Glomerular visceral epithelial cell (primary cell): ENCODE data around the gene CELF3.
"Not testable (repeated sequence)": the region's sequence is repeated elsewhere in the genome, so short reads cannot be mapped to it uniquely, and the experiment has no call there.

Experiments
- DNase-seq: peaks from one replicate; pipeline ENCODE4 v3.0.0-alpha.2; 2016; ENCODE audit errors: extremely low spot score

CELF3 gene

DNA sequence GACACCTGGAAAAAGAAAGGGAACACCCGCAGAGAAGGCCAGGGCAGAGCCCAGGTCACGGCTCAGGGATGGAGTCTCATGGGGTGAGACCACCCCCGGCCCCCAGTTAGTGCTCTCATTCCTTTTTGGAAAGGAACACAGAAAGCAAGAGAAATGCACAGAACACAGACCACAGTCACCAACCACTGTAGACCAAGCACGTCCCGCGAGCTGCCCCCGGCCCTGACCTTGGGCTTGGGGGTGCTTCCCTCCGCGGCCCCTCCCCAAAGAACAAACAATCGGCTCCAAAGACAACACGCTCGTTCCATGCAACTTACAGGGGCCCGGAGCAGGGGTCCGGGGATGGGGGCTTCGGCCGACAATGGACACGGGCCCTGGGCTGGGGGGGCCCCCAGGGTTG lies 12.8 kb downstream of the CELF3 start:
- DNase-seq: no peak

- DNase-seq: no peak
Measured at GRCh38 chr1:151702936-151703335, 13.7 kb downstream of the CELF3 start.

GRCh38 chr1:151701515-151701914 lies 15.1 kb downstream of the CELF3 start:
- no peak for DNase-seq

DNA sequence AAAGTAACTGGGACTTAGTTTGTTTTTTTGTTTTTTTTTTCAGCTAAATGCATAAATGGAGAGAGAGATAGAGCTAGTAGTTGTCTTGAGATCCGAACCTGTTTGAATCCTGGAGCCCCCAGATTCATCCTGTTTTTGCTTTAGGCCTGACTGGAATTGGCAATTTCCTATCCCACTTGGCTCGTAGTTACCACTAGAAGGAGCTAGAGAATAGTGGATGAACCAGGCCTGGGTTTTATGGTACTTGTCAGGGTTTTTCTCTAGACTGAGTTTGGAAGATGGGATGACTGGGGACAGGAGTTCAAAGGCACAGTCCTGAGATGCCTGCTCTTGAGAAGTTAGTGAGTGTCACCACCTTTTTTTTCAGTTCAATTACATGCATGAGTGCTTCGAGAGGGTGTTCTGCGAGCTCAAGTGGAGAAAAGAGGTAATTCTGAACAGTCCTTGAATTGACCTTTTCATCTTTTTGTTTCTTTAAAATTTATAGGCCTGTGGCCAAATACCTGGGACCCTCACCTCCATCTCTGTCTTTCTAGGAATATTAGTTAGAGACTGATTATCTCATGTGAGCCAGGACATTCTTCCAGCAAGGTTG lies 23.4 kb downstream of the CELF3 start:
- peak; percentile 38 for DNase-seq

- DNase-seq: no peak
Measured at GRCh38 chr1:151692226-151692625, 24.4 kb downstream of the CELF3 start.

DNA sequence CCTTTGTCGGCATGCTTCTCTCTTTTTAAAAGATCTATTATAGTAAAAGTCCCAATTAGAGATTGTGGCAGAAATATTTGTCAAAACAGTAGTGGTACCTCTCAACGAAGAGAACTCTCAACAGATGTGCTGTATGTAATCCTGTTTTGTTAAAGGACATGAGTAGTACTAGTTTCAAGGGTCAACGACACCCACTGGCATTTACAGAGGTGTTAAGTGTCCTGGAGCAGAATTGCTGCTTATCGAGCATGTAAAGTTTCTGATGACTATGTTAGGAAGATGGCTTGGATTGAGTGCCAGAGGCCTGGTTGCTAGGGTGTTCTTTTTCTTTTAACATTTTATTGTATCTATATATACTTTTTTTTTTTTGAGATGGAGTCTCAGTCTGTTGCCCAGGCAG lies 27.1 kb downstream of the CELF3 start:
- DNase-seq: no peak

DNA sequence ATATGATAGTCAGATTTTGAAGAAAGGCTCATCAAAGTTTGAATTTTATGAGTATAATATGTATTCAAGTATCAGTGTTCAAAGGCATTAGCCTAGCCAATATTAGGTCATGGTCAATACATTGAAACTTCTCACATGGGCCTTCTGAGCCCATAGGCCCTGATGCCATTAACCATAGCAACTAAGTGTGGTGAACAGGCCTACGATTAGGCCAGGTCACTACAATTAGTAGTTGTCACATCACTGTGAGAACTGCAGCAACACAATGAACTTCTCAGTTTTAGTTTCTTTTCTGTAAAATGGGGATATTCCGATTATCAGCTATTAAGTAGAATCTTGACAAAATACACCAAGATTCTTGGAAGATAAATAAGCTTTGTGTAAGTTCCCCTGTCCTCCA lies 30.0 kb downstream of the CELF3 start:
- DNase-seq: no peak

DNA sequence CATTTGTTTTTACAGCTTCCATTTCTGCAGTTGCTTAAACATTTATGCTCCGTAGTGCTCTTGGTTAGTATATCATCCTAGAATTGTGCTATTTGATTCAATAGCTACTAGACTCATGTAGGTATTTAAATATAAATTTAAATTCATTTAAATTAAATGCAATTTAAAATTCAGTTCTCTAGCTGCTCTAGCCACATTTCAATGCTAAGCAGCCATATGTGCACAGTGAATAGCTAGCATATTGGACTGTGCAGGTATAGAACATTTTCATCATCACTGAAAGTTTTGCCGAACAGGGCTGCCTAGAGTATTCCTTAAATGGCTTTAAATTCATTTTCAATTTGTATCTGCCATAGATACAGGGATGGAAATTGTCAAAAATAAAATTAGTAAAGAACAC lies 32.5 kb downstream of the CELF3 start:
- DNase-seq: no peak

- not testable (repeated sequence) for DNase-seq
Measured at GRCh38 chr1:151682901-151683300, 33.7 kb downstream of the CELF3 start.

- no peak for DNase-seq
Measured at GRCh38 chr1:151681923-151682322, 34.7 kb downstream of the CELF3 start.

DNA sequence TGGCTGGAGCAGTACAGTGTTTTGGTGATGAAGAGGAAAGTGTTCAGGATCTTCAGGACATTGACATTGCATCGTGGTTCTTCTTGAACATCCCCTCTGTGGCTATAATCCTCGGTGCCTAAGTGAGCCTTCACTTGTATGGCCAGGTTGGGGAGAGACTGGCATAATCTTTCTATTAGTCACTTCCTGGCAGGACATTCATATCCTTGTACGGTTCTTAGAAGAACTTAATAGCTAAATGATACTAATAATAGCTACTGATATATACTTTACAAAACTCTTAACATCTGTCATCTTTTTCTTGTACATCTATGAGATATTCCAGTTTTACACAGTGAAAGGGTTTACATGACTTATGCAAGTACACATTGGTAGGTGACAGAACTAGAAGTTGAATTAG lies 35.8 kb downstream of the CELF3 start:
- peak; percentile 87 for DNase-seq

DNA sequence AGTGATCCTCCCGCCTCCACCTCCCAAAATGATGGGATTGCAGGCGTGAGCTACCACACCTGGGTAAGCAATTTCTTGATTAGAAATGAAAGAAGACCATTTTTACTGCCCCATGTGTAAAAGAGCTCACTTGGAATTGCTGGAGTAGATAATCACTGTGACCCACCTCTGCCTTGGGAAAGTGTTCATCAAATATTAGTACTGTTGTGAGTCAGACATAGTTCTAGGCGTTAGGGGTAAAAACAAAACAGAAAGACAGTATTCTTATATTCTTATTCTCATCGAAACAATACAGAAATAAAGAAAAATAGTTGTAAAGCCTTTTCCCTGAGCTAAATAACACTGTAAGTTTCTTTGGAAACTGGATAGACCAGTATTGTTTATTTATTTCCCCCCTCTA lies 36.2 kb downstream of the CELF3 start:
- DNase-seq: peak; percentile 26

DNA sequence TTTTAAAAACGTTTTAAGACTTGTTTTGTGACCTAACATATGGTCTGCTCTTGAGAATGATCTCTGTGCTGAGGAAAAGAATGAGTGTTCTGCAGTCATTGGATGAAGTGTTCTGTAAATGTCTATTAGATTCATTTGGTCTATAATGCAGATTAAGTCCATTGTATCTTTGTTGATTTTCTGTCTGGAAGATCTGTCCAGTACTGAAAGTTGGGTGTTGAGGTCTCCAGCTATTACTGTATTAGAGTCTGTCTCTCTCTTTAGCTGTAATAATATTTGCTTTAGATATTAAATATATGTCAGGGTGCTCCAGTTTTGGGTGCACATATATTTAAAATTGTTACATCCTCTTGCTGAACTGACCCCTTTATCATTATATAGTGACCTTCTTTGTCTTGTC lies 43.2 kb downstream of the CELF3 start:
- no peak for DNase-seq

DNA sequence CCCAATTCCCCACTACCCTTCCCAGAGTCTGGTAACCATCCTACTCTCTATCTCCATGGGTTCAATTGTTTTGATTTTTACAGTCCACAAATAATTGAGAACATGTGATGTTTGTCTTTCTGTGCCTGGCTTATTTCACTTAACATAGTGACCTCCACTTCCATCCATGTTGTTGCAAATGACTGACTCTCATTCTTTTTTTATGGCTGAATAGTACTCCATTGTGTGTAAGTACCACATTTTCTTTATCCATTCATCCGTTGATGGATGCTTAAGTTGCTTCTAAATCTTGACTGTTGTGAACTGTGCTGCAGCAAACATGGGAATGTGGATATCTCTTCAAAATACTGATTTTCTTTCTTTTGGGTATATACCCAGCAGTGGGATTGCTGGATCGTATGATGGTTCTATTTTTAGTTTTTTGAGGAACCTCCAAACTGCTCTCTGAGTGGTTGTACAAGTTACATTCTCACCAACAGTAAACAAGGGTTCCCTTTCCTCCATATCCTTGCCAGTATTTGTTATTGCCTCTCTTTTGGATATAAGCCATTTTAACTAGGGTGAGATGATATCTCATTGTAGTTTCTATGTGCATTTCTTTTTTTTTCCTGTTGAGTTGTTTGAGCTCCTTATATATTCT lies 46.4 kb downstream of the CELF3 start:
- not testable (repeated sequence) for DNase-seq

DNA sequence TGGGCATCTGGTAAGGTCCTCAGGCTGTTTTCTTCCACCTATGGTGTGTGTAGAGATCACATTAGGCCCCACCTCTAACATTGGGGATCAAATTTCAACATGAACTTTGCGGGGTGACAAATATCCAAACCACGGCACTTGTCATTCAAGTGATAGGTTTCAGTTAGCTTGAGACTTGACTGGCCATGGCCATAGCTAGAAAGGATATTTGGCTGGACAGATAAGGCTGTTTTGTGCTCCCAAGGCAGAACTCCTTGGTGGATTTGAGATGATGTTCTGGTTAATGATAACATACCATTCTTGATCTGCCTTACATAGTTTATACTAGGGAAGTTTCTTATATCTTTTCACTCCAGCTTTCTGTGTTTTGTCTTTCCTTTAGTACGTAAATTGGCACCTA lies 48.5 kb downstream of the CELF3 start:
- DNase-seq: no peak

DNA sequence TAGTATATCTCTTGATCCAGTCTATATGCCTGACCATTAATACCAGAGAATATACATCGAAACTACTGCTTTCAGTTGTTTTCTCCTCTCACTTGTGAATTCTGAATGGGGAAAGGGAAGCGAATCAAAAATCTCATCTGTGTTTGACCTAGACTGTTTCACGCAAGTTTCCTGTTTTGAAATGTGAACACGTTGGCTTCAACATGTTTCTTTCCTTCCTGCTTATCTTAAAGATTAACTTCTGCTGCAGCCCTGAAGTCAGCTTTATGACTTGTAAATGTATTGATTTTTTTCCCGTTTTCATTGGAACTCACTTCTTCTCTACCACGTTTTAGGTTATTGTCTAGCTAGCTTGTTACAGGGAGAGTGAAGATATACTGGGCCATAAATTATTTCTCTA lies 54.9 kb downstream of the CELF3 start:
- no peak for DNase-seq

DNA sequence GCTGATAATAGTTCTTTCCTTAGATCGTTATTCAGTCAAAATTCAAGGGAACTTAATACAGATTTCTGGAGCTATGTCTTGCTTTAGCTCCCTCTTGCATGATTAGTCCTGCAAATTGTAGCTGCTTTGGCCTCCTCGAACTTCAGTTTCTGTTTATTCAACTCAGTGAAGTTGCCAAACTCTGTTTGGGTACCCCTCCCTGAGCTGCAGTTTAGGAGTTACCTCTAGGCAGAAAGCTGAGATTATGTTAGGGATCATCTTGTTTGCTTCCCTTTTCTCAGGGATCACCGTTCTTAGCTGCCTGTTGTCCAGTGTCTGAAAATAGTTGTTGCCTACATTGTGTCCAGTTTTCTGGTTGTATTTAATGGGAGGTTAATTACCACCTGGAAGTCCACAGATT lies 61.2 kb downstream of the CELF3 start:
- no peak for DNase-seq

GRCh38 chr1:151653397-151653796 lies 63.2 kb downstream of the CELF3 start:
- no peak for DNase-seq
